ENCODE measurements around the gene PEX11B. TPM values are rescaled to one million over a fixed set of nuclear protein-coding genes. Genes with fewer than 3 reads are reported as not detected.

Gene PEX11B
- total RNA-seq, 1 experiment from 2014 or later, result 16.1 TPM

DNA sequence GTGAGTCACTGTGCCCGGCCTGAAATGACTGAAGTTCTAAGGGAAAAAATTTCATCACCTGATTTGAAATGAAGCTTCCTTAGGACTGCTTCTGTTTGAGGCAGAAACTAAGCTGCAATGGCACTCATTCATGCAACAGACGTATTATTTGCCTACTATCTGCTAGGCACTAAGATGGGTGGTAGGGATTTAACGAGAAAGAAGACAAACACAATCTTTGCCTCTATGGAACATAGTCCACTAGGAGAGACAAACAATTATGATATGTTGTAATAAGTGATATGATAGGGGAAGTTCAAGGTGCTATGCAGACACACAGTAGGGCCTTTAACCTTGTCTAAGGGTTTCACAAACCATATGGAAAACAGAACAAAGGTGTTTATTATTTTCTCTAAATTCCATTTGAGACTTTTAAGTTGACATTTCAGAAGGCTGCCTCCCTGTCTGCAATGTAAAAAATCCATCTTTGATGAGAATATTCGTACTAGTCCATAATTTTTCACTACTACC, 28.0 kb upstream of the PEX11B start:
- no peak overlapping the region for H3K4me3 Mint-ChIP-seq (ENCODE audit: unreplicated experiment)
- no TSS peak for BruUV-seq (replicated peaks)
- no peaks in the 10 kb centered on the region for H3K27me3 Mint-ChIP-seq (ENCODE audit: insufficient read depth, unreplicated experiment)
- no peaks in the 10 kb centered on the region for H3K27me3 ChIP-seq (replicated peaks; ENCODE audit: control insufficient read depth, insufficient read depth, low read length)
- no peaks in the 10 kb centered on the region for H3K36me3 ChIP-seq (ENCODE audit: control insufficient read depth, insufficient read depth, low read length)
- H3K9me3 ChIP-seq, result no peaks in the 10 kb centered on the region
- no peaks in the 10 kb centered on the region for H3K9me3 Mint-ChIP-seq (ENCODE audit: unreplicated experiment)
- no peaks in the 10 kb centered on the region for H3K4me1 ChIP-seq
- no peak overlapping the region for H3K4me3 ChIP-seq (ENCODE audit: low read depth, low read length)
- ChIA-PET CTCF (no interaction called here), POLR2A (no interaction called here)
- no peaks in the 10 kb centered on the region for H3K4me1 Mint-ChIP-seq (ENCODE audit: low read depth, unreplicated experiment)
- no peaks in the 10 kb centered on the region for H3K36me3 Mint-ChIP-seq (ENCODE audit: insufficient read depth, unreplicated experiment)
- no peak overlapping the region for H3K27ac Mint-ChIP-seq (ENCODE audit: unreplicated experiment)
- intact Hi-C loops (cut with micrococcal nuclease; ENCODE audit: unreplicated experiment), result no loop called here
- DNase-seq, result no peak
- TF ChIP-seq, protein P1, sequence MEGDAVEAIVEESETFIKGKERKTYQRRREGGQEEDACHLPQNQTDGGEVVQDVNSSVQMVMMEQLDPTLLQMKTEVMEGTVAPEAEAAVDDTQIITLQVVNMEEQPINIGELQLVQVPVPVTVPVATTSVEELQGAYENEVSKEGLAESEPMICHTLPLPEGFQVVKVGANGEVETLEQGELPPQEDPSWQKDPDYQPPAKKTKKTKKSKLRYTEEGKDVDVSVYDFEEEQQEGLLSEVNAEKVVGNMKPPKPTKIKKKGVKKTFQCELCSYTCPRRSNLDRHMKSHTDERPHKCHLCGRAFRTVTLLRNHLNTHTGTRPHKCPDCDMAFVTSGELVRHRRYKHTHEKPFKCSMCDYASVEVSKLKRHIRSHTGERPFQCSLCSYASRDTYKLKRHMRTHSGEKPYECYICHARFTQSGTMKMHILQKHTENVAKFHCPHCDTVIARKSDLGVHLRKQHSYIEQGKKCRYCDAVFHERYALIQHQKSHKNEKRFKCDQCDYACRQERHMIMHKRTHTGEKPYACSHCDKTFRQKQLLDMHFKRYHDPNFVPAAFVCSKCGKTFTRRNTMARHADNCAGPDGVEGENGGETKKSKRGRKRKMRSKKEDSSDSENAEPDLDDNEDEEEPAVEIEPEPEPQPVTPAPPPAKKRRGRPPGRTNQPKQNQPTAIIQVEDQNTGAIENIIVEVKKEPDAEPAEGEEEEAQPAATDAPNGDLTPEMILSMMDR (IDR thresholded peaks at IDR 0.05; ENCODE audit: insufficient read depth in 1 of 2, low read depth in 1 of 2, low read length in 1 of 2, severe bottlenecking in 1 of 2, unreplicated experiment in 1 of 2), result no peak

DNA sequence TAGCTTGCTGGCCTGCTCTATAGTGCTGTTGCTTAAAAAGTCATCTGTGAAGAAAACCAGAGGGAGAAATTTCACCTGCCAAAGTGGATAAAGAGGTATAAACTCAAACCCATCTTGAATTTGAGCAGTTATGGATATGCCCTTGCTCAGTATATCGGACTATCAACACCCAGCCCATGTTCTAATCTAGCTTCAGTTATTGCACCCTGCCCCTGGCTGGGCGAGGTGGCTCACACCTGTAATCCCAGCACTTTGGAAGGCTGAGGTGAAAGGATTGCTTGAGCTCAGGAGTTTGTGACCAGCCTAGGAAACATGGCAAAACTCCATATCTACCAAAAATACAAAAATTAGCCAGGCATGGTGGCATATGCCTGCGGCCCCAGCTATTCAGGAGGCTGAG, 26.0 kb upstream of the PEX11B start:
- H3K9me3 Mint-ChIP-seq (ENCODE audit: unreplicated experiment), result no peaks in the 10 kb centered on the region
- POLR2A ChIA-PET, result no interaction called here

DNA sequence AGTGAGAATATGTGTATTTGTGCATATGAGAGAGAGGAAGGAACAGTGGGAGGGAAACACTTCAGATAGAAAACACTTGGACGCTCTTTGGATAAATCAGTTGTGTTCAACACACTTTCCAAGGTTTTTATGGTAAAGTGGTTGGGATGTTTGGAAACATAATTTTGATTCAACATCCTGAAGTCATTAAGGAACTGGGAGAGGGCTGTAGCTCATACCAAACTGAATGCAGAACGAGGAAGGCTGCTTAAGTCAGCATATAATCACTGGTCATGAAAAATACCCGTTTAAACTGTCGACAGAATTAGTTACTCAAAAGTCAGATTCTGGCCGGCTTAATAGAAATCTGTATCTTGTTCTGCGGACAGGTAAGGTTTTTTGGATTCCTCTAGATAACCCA, 24.4 kb upstream of the PEX11B start:
- DNase-seq, result no peak
- H3K9me3 ChIP-seq, result no peaks in the 10 kb centered on the region
- Mint-ChIP-seq H3K4me3 (ENCODE audit: unreplicated experiment) (no peak overlapping the region), H3K27me3 (ENCODE audit: insufficient read depth, unreplicated experiment) (no peaks in the 10 kb centered on the region), H3K9me3 (ENCODE audit: unreplicated experiment) (no peaks in the 10 kb centered on the region), H3K36me3 (ENCODE audit: insufficient read depth, unreplicated experiment) (no peaks in the 10 kb centered on the region), H3K4me1 (ENCODE audit: low read depth, unreplicated experiment) (no peaks in the 10 kb centered on the region), H3K27ac (ENCODE audit: unreplicated experiment) (no peak overlapping the region)
- no peak overlapping the region for H3K4me3 ChIP-seq (ENCODE audit: low read depth, low read length)
- no TSS peak for BruUV-seq (replicated peaks)
- no peaks in the 10 kb centered on the region for H3K36me3 ChIP-seq (ENCODE audit: control insufficient read depth, insufficient read depth, low read length)
- TF ChIP-seq, protein P1 (IDR thresholded peaks at IDR 0.05; ENCODE audit: insufficient read depth in 1 of 2, low read depth in 1 of 2, low read length in 1 of 2, severe bottlenecking in 1 of 2, unreplicated experiment in 1 of 2), result no peak
- ChIA-PET POLR2A (no interaction called here), CTCF (no interaction called here)
- intact Hi-C loops (cut with micrococcal nuclease; ENCODE audit: unreplicated experiment), result no loop called here
- H3K4me1 ChIP-seq, result no peaks in the 10 kb centered on the region
- no peaks in the 10 kb centered on the region for H3K27me3 ChIP-seq (replicated peaks; ENCODE audit: control insufficient read depth, insufficient read depth, low read length)

More for the DNA sequence above, 26.0 kb upstream of the PEX11B start:
- Mint-ChIP-seq H3K27me3 (ENCODE audit: insufficient read depth, unreplicated experiment) (no peaks in the 10 kb centered on the region), H3K36me3 (ENCODE audit: insufficient read depth, unreplicated experiment) (no peaks in the 10 kb centered on the region), H3K27ac (ENCODE audit: unreplicated experiment) (no peak overlapping the region), H3K4me3 (ENCODE audit: unreplicated experiment) (no peak overlapping the region), H3K4me1 (ENCODE audit: low read depth, unreplicated experiment) (no peaks in the 10 kb centered on the region)
- TF ChIP-seq, protein P1 (IDR thresholded peaks at IDR 0.05; ENCODE audit: insufficient read depth in 1 of 2, low read depth in 1 of 2, low read length in 1 of 2, severe bottlenecking in 1 of 2, unreplicated experiment in 1 of 2), result no peak
- no peaks in the 10 kb centered on the region for H3K27me3 ChIP-seq (replicated peaks; ENCODE audit: control insufficient read depth, insufficient read depth, low read length)
- H3K4me1 ChIP-seq, result no peaks in the 10 kb centered on the region
- H3K4me3 ChIP-seq (ENCODE audit: low read depth, low read length), result no peak overlapping the region
- intact Hi-C loops (cut with micrococcal nuclease; ENCODE audit: unreplicated experiment), result no loop called here
- no peaks in the 10 kb centered on the region for H3K9me3 ChIP-seq
- no TSS peak for BruUV-seq (replicated peaks)
- DNase-seq, result no peak
- CTCF ChIA-PET, result interaction anchor here (0.6 to 1.1 kb wide), 2 partner anchors 53 to 99 kb away, joined by 3 read pairs; partner anchors contain the start of gene NUDT17
- no peaks in the 10 kb centered on the region for H3K36me3 ChIP-seq (ENCODE audit: control insufficient read depth, insufficient read depth, low read length)

Data from Caco-2 (cell line).